B cell (primary cell): ENCODE results near the gene SIRPA.

Experiments
- CTCF ChIP-seq: fragments of 200-600 bp; IDR thresholded peaks from one replicate; pipeline ENCODE4 v1.8.0; 2022; ENCODE audit warnings: antibody characterized with exemption, mild to moderate bottlenecking
- EZH2 ChIP-seq: IDR thresholded peaks from 2 replicates; pipeline ENCODE4 v1.6.1; 2012; ENCODE audit warnings: borderline replicate concordance, low read depth, mild to moderate bottlenecking, moderate library complexity, low read length; ENCODE audit not compliant: insufficient read depth, poor library complexity, severe bottlenecking

DNA sequence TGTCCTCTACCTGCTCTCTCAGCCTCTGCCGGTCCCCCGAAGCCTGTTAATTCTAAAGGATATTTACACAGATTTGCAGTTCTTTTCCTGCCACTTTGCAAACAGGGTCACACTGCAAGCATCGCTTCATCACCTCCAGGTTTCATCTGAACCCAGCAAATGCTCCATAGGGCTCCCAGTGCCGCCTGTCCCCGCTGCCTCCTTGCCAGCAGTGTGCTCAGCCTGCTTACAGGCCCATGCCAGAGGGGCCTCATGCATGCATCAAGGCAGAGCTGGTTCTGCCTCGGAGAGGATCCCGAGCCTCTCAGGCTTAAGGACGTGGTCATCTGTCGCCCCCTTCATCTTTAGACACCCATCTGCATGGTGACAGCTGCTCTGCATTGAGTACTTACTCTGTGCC, 10.5 kb downstream of the SIRPA start:
- TF ChIP-seq CTCF (no peak), EZH2 (no peak)
